Mammary epithelial cell (primary cell): ENCODE measurements around the gene KCNMA1.

Experiments
- EZH2 ChIP-seq: IDR thresholded peaks from 2 replicates; pipeline ENCODE4 v1.6.1; 2012; ENCODE audit warnings: low read length, inconsistent platforms, borderline replicate concordance
- TF ChIP-seq, protein P1 (sequence below), 2 donors: IDR thresholded peaks in 1 of 2; conservative IDR thresholded peaks in 1 of 2; 2 replicates each; pipeline ENCODE4 v1.5.1; 2011 to 2012; ENCODE audit warnings: inconsistent platforms in 2 of 2, low read length in 2 of 2, mild to moderate bottlenecking in 2 of 2, control low read depth in 1 of 2, low read depth in 1 of 2; ENCODE audit not compliant: insufficient read depth in 1 of 2; ENCODE audit errors: extremely low read depth in 1 of 2

DNA sequence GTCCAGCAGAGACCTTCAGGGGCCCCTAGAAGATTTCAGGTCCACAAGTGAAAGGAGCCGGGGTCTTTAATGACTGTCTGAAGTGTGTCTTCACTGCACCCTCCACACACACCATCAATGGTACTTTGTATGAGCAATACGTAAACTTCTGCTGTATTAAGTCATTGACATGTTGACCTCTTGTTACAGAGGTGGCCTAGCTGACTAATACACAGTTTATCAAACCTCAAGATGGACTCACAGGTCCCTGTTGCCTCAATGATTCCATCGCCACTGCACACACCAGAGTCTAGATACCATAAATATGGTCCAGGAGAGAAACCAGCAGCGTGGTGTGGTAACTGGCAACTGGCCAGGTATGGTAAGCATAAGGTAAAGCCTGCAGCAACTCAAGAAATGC is 19.5 kb downstream of the KCNMA1 start:
- TF ChIP-seq, protein P1, sequence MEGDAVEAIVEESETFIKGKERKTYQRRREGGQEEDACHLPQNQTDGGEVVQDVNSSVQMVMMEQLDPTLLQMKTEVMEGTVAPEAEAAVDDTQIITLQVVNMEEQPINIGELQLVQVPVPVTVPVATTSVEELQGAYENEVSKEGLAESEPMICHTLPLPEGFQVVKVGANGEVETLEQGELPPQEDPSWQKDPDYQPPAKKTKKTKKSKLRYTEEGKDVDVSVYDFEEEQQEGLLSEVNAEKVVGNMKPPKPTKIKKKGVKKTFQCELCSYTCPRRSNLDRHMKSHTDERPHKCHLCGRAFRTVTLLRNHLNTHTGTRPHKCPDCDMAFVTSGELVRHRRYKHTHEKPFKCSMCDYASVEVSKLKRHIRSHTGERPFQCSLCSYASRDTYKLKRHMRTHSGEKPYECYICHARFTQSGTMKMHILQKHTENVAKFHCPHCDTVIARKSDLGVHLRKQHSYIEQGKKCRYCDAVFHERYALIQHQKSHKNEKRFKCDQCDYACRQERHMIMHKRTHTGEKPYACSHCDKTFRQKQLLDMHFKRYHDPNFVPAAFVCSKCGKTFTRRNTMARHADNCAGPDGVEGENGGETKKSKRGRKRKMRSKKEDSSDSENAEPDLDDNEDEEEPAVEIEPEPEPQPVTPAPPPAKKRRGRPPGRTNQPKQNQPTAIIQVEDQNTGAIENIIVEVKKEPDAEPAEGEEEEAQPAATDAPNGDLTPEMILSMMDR (conservative IDR thresholded peaks at IDR 0.05 in 1 of 2, IDR thresholded peaks at IDR 0.05 in 1 of 2; ENCODE audit: extremely low read depth in 1 of 2, insufficient read depth in 1 of 2, low read depth in 1 of 2, low read length in 2 of 2) = no peak
- TF ChIP-seq EZH2 = no peak
